Stimulated activated CD4-positive, alpha-beta T cell treated with anti-CD3 and anti-CD28 coated beads, Interleukin-1b, Interleukin-23, amount 100 ng/mL, for 4 hours (primary cell): ENCODE data around the gene ODAD2.

Source experiments
- DNase-seq, 2 donors: peaks; one replicate each; pipeline ENCODE4 v3.0.0-alpha.2; 2020; ENCODE audit warnings: low read depth in 2 of 2

ODAD2 gene

DNA sequence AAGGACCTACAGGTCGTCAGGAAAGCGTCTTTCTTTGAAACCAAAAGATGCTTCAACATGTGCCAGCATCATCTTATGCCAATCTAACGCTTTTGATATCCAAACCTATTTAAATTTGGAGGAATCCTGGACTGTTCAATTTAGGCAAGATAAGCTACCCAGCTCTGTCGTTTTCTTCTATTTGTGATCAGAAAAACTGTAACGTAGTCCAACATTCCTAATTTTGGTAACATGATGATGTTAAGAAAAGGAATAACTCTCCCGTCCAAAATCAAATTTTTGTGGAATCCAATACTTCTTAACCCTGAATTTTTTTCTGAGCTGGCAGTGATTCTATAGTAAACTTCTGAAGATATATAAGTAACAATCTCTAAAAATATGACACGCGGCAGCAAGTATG, 160.0 kb downstream of the ODAD2 start:
- no peak for DNase-seq

DNA sequence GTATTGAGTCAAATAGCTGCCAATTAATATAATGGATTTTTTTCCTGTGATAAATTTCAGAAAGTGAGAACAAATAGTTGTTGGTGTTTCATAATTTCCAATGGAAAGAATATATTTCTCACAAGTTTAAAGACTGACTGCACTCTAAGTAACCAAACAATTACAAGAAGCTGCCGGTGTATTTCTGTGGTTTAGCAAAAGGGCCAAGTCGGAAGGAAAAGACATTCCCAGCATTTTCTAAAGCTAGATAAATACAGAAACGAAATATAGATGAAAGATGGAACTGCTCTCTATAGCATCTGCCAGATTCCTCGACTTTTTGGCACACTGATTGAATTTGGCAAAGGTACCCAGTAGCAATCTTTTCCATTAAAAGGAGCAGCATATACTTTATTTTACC, 160.5 kb downstream of the ODAD2 start:
- no peak for DNase-seq

DNA sequence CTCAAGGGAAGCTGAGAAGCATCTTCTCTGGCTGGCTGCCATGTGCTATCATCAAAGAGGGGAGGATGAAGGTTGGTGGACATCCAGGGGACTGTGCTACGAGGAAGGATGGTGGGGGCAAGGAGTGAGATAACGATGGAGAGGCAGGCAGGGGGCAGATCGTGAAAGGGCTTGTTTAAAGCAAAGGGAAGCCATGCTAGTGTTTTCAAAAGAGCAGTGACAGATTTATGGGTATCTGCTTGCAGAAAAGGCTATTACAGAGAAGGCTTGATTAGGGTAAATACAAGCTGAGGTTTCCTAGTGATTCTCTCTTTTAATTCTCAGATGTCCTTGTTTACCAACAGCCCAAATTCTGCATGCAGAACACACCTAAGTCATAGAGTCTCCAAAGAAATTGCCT, 164.4 kb downstream of the ODAD2 start:
- DNase-seq: no peak

DNA sequence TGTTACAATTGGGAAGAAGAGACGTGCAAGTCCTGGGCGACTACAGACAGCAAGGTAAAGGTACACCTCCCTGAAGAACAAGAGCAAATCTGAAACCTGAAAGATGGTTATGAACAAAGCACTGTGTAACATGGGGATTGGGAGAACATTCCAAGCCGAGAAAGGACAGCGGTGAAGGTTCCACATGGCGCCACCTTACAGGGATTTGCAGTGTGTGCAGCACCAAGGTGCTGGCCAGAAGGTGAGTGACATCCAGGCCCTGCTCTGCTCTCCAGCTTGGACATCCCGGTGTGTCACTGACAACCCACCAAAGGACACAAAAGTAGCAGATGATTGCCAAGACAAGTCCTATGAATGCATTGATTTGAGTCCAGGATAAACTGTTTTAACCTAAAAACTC, 165.1 kb downstream of the ODAD2 start:
- DNase-seq: no peak

DNA sequence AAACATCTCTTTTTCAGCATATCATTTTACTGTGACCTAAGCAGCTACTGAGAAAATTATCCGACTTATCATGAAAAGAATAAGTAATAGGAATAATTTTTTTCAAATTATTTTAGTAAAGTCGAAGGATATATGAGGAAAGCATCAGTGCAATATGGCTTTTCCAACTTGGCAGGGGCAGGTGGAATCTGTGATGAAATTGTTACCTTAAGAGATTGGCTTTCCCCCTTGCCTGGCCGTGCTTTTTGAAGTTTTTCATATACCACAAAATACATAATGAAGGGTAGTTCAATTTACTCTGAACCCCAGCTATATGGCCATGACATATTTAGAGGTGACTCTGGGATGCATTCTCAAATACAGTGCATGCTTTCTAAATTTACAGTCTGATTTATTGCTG, 166.1 kb downstream of the ODAD2 start:
- no peak for DNase-seq

DNA sequence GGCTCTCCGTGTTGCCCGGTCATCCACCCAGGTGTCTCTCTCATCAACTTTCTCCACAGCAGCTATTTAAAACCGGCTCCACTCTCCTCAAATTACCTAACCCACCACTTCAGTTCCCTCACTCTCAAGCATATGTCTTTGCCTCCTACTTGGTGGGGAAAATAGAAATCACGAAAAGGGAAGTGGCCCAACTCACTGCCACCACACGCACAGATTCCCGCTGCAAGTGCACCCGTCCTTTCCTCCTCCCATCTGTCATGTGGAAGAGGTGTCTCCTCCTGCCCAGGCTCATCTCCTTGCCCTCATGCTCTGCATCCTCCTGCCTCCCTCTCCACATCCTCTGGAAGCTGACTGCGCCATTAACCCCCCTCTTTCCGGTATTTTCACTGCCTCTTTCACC, 172.5 kb downstream of the ODAD2 start:
- DNase-seq: no peak

DNA sequence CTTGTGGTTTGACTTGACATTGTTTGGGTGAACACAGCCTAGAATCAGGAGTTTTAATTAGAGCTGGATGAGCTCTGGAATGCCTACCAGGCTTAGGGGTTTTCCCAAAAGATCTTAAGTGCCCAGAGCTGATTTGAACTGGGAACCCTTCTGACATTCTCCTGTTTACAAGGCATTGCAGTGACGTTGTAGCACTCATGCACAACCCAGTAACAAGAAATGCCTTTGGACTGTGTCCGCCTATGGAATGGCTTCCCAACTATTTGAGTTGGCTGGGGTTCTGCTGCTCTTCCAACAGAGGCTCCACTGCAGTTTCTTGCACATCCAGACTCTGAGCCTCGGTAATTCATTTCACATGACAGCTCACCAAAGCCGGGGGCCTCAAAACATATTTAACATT, 176.6 kb downstream of the ODAD2 start:
- no peak for DNase-seq

DNA sequence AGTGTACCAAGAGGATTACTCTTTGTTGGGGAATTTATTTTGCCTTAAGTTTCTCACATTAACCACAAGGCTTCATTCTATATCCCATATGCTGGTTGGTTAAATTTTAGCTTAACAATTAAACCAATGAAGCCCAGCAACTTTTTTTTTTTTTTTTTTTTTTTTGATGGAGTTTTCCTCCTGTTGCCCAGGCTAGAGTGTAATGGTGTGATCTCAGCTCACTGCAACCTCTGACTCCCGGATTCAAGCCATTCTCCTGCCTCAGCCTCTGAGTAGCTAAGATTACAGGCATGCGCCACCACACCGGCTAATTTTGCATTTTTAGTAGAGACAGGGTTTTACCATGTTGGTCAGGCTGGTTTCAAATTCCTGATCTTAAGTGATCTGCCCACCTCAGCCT, 178.2 kb downstream of the ODAD2 start:
- no peak for DNase-seq

DNA sequence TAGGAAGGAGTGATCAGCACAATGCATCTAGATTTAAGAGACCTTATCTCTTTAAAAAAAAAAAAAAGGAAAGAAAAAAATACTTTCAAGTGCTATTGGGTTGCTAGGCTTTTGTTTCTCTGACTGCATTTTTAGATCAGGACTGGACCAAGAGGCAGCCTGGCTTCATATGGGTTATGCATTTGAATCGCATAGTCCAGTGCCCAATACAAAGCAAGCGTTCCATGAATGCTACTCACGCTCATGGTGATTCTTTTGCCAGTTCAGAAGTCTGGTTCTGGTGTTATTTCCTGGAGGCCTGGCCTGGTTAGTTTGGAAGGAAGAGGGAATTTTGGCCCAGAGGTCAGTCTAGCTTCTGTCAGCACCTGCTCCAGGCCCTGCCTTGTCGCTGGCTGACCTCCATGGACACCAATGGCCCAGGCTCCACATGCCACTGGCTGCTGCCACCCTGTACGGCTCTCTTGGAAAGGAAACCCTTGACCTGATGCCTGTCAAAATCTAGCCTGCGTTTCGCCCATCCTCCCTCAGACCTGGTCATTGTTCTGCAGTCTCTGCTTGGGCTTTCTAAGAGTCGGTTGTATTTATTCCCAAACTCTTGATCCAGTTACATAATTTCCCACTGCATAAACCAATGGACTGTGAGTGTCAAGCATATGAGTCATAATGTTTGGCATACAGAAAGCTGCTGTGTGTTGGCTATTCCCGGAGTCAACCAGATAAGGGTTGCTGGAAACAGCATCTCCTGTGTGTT, 178.9 kb downstream of the ODAD2 start:
- DNase-seq: no peak

DNA sequence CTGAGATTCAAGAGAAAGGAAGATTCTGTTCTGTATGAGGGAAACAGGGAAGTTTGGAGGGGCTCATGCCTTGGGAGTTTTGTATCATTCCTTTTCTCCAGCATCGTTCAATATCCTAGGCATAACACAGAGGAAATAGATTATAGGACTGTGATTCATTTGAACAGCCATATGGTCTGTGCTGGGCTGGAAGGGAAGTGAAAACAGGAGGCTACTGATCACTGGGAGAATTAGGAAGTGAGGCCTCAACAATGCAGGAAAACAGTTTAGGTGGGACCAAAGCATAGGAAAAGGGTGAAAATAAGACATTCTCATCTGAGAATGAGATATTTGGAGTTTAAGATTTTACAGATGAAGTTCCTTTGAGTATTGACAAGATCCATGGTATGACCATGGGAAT, 182.6 kb downstream of the ODAD2 start:
- DNase-seq: no peak

DNA sequence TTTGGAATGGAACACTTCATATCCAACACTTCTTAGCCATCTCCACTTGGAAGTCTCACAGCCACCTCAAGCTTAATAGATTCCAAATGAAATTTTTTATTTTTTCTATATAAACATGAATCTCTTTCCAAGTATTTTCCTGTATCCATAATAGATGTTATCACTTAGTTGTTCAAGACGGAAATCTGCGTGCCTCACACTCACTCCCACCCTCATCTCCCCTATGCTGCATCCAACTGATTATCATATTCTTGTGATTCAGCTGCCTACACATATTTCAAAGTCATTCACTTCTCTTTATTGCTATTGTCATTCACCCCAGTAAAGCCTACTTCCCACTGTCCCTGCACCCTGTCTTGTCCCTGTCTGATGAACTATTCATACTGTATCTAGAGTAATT, 183.0 kb downstream of the ODAD2 start:
- no peak for DNase-seq

DNA sequence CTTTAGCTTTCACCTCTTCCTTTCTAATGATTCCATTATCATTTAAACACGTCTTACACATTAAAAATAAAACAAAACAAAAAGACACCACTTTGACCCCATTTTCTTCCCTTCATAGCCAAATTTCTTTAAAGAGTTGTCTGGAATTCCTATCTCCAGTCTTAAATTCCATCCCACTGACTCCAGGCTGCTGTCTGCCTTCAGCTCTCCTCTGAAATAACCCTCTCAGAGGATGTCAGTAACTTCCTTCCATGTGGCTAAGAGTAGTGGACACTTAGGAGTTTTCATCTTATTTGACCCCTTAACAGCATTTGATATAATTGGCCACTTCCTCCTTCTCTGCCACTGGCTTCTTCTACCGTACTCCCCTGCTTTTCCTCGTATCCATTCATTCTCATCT, 183.6 kb downstream of the ODAD2 start:
- DNase-seq: no peak

DNA sequence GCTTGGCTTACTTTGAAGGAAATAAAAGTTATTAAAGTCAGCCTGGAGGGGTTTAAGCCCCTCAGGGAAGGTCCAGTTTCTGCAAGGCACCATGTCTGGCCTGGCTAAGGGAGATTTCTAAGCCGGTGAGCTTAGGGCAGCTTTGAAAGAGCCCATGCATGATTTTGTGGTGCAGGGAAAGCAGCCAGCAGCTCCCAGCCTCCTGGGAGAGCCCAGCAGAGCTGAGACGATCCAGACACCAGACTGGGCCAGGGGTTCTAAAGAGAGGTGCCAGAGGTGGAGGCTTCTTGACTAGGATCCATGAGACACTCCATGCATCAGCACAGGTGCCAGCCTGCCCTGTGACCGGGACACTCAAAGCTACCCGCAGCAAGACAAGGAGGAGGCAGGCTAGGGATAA, 193.7 kb downstream of the ODAD2 start:
- no peak for DNase-seq

DNA sequence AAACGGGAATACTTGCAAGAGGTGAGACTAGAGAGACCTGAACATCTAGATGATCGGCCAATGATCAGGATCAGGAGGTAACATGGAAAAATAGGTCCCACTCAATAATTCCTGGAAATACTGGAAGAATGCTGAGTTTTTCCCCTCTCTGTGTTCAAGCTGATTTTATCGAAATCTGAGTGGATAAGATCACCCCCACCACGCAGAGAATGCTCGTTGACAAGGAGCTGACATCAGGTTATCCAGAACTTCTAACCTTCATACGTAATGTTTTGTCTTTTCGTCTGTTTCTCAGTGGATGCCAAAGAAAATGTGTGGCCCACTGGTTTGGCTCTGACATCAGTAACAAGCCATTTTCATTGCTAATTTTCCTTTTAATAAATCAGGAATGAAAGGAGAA, 194.7 kb downstream of the ODAD2 start:
- no peak for DNase-seq

DNA sequence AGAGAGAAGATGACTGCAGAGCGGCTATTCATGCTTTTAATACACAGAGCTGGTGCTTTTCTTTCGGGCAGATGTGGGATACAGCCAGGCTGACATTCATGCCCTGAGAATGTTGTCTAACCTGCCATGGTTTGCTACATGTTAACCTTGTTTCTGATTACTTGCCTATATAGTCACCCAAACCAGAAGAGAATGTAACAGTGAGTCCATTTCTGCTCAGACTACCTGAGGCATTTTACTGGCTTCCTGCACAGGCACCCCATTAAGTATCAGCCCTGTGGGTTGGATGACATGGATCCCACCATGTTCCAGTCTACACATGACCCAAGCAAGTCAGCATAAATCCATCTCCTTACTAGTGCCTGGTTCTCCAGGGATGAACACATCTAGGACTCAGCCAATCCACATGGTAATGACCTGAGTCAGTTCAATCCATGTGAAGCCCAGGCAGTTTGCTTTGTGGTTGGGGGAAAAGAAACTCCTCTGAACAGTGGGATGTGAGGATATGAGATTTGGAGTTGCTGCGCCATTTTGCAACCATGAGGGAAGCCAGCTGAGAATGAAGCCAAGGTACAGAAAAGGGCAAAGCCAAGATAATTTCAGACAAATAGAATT, 197.6 kb downstream of the ODAD2 start:
- DNase-seq: no peak

DNA sequence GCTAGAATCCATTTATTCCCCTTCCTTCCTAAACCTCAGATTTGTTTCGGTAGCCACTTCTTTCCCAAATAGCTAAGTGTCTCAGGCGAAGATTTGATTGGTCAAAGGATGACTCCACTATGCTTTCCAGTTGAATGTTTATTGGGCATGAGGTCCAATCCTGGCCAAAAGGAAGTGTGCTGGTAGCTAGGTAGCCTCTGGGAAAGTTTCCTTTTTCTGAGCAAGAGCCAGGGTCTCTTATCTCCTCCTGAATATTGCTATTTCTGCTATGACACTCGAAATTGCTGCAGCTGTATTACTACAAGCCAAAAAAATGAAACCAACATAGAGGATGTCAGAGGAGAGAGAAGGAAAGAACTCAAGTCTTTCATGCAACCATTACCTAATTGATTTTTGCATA, 199.8 kb downstream of the ODAD2 start:
- no peak for DNase-seq

DNA sequence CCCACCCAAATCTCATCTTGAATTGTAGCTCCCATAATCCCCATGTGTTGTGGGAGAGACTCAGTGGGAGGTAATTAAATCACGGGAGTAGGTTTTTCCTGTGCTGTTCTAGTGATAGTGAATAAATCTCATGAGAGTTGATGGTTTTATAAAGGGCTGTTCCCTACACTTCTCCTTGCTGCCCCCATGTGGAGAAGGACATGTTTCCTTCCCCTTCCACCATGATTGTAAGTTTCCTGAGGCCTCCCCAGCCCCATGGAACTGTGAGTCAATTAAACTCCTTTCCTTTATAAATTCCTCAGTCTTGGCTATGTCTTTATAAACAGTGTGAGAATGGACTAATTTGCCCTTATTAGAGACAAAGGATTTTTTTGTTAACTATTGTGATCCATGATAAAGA, 204.7 kb downstream of the ODAD2 start:
- DNase-seq: no peak

DNA sequence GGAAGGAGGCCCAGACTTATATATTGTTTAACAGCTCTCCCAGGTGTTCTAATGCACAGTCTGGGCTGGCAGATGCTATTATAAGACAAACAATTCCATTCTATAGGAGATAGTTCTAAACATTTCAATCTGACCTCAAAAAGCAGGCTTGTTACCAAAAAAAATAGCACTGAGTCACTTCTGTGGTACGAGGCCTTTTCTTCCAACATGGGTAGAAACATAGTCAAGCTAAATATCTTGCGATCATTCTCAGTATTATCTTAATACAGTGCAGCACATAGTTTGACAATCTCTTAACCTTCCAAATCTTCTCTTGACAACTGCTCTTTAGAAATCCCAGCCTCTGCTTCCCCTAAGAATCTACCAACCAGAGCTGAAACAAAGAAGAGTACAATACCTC, 206.7 kb downstream of the ODAD2 start:
- no peak for DNase-seq

DNA sequence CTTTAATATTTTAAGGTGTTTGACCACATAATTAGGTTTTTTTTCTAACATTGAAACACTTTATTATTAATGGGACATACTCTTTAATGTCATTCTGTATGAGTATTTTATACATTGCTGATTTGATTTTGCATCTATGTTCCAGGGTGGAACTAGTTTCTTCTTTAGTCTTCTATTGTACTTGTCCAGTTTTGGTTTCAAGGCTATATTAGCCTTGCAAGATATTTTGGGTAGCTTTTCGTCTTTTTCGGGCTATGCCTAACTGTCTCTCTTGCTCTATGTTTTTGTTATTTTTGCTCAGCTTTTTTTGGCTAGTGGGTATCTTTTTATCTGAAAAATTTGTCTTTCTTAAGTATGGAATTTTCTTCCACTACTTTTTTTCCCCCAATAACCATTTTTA, 214.6 kb downstream of the ODAD2 start:
- DNase-seq: no peak

DNA sequence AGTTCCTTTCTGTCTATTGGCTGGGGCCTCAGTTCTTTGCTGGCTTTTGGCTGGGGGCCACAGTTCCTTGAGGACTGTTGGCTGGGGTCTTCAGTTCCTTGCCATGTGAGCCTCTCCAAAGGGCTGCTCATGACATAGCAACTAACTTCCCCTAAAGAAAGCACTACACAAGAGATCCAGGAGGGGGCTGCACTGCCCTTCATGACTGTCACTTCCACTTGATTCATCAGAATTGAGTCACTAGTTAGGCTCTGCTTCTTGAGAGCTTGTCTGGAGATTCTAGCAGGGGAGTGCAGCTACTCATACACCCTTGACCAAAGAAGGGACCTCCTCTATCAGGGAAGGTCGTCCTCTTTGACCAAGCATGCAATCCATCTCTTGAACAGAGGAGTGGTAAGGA, 215.2 kb downstream of the ODAD2 start:
- peak in 1 of 2 donors; percentile 1 for DNase-seq

DNA sequence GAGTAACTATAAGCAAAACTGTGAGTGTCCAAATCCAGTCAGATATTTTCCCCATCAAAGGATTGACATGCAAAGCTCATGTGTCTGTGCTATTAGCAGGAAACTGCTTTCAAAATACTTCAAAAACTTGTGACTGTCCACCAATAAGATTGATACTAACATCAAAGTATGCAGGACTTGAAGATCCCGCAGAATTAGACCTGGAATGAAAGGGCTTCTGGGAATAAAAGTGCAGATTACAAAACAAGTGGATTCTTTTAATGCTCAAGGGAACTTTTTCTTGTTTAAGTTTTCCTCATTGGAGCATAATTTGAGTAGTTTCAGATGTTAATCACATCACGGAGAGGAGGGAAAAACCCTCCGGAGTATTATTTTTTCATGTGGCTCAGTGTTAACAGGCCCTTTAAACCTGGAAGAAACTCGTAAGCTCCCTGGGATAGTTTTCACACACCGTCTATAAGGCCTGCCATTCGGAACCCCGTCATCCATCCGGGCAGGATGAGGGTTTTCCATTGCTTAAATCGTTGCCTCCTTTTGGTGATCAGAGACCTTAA, 219.3 kb downstream of the ODAD2 start:
- no peak for DNase-seq

DNA sequence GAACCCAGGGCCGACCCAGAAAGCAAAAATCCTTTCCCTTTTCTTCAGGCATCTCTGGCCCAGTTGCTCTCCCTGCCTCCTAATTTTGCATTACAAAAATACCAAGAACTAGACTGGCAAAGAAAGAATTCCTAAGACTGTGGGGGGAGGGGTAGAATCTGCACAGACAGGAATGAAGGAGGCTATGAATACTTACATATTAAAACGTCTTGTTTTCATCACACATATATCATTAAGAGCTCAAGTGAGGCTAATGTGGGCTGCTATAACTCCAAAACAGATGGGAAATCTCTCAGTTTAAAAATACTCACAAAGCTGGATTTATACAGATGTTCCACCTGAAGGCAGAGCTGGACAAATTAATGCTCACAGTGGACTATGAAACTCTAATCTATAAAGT, 224.0 kb downstream of the ODAD2 start:
- DNase-seq: no peak

DNA sequence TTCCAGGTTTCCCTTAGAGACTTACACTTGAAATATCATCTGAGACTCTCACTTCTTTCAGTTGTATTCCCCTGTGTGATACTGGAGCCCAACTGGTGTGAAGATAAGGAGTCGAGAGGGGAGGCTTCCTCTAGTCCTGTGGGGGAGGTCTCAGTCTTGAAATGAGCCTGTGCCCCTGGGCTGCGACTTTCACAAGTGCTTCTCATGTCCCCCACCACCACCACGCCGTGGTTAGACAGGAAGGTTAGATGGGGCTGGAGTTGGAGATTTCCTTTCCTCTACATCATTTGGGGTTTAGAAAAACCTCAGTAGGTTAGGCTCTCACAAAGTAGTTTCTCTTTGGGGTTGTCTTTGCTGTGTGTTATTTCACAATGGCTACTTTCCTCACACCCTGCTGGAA, 227.6 kb downstream of the ODAD2 start:
- no peak for DNase-seq

DNA sequence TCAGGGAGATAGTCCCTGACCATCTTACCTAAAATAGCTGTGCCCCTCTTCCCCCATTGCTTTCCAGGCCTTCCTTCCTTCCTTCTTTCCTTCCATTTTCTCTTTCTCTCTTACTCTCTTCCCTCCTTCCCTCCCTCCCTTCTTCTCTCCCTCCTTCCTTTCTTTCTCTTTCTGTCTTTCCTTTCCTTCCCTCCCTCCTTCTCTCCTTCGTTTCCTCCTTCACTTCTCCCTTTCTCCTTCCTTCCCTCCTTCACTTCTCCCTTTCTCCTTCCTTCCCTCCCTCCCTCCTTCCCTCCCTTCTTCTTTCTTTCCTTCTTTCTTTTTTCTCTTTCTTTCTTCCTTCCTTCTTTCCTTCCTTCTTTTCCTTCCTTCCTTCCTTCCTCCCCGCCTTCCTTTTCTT, 228.7 kb downstream of the ODAD2 start:
- DNase-seq: no peak
